Activated CD8-positive, alpha-beta T cell treated with anti-CD3 and anti-CD28 coated beads, Interleukin-2, amount 10 ng/mL, durations not matched to agents 7 days and 5 days (primary cell): Measurements from ENCODE around the gene CYBA. TPM values are rescaled to one million over a fixed set of nuclear protein-coding genes. Genes with fewer than 3 reads are reported as not detected.
"Not testable (repeated sequence)": the region's sequence is repeated elsewhere in the genome, so short reads cannot be mapped to it uniquely, and the experiment has no call there.

Source experiments
- ATAC-seq: fragments of 150-1000 bp; cut with Tn5 transposase; one replicate; pipeline ENCODE4 v1.10.0; 2021; ENCODE audit warnings: moderate library complexity
- CTCF ChIA-PET: fragments of 350-600 bp; sonication (Branson Sonifier 250); formaldehyde crosslinking; loops from one replicate; lab custom pipeline; 2021; ENCODE audit warnings: antibody characterized with exemption; lab: Charles Lee
- POLR2A ChIA-PET: fragments of 350-600 bp; sonication (Branson Sonifier 250); formaldehyde crosslinking; loops from one replicate; lab custom pipeline; 2021; ENCODE audit warnings: antibody characterized with exemption; lab: Charles Lee
- DNase-seq: peaks from one replicate; pipeline ENCODE4 v3.0.0-alpha.2; 2020
- H3K27ac Mint-ChIP-seq: one replicate; pipeline ENCODE4 v1.8.0; 2021; ENCODE audit warnings: mild to moderate bottlenecking, mixed read lengths
- H3K27me3 Mint-ChIP-seq: one replicate; pipeline ENCODE4 v1.8.0; 2021; ENCODE audit warnings: low read depth, mixed read lengths
- H3K36me3 Mint-ChIP-seq: one replicate; pipeline ENCODE4 v1.8.0; 2021; ENCODE audit warnings: low read depth, mixed read lengths
- H3K4me1 Mint-ChIP-seq: one replicate; pipeline ENCODE4 v1.8.0; 2021; ENCODE audit warnings: low read depth, mixed read lengths
- H3K4me3 Mint-ChIP-seq: one replicate; pipeline ENCODE4 v1.8.0; 2021; ENCODE audit warnings: mild to moderate bottlenecking, mixed read lengths
- H3K9me3 Mint-ChIP-seq: one replicate; pipeline ENCODE4 v1.8.0; 2022; ENCODE audit warnings: mixed read lengths; ENCODE audit not compliant: insufficient read depth
- total RNA-seq, 2 experiments: library from RNA; stranded (reverse); gene quantifications; one replicate each; pipeline ENCODE4 v1.2.3, GENCODE V29; 2021

The CYBA gene
- total RNA-seq, 2 experiments from 2014 or later = 568 to 599 TPM

- no peak overlapping the region for H3K4me3 Mint-ChIP-seq
- H3K27me3 Mint-ChIP-seq = no peaks in the 10 kb centered on the region
- no peaks in the 10 kb centered on the region for H3K9me3 Mint-ChIP-seq
- peaks cover 2% of the 10 kb centered on the region for H3K36me3 Mint-ChIP-seq
- CTCF ChIA-PET = interaction anchor here (1.5 kb wide), 1 partner anchor 11 kb away, joined by 6 read pairs; no protein-coding TSS in a partner anchor
- no peak for ATAC-seq
- DNase-seq = no peak
- POLR2A ChIA-PET = interaction anchor here (1.4 kb wide), 1 partner anchor 13 kb away, joined by 3 read pairs; no protein-coding TSS in a partner anchor
- H3K4me1 Mint-ChIP-seq = no peaks in the 10 kb centered on the region
- no peak overlapping the region for H3K27ac Mint-ChIP-seq
Measured at GRCh38 chr16:88673716-88674379, 23.0 kb upstream of the CYBA start.

DNA sequence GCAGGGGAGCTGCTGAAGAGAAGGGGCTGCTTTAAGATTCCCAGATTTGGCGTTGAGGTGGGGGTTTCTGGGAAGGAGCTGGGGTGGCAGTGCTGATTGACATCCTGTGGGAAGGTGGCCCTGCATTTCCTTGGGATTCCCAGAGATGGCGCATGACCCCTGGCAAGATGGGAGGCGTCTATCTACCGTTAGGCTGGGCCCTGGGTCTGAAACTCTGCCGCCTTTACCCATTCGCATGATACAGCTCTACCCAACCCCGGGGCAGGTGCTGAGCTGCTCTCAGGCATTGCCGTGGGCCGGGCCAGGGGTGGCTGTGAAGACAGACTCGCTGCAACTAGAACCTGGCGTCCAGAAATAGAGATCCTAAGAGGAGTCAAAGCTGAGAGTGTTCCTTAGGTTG, 21.9 kb upstream of the CYBA start:
- ATAC-seq (no peak), DNase-seq (no peak)
- H3K27me3 Mint-ChIP-seq = no peaks in the 10 kb centered on the region
- no peaks in the 10 kb centered on the region for H3K4me1 Mint-ChIP-seq
- no peaks in the 10 kb centered on the region for H3K9me3 Mint-ChIP-seq
- H3K27ac Mint-ChIP-seq = no peak overlapping the region
- ChIA-PET CTCF (interaction anchor here (1.9 kb wide), 1 partner anchor 10 kb away, joined by 4 read pairs; the partner anchor contains the start of gene MVD), POLR2A (no interaction called here)
- H3K36me3 Mint-ChIP-seq = peaks cover 6% of the 10 kb centered on the region
- no peak overlapping the region for H3K4me3 Mint-ChIP-seq

DNA sequence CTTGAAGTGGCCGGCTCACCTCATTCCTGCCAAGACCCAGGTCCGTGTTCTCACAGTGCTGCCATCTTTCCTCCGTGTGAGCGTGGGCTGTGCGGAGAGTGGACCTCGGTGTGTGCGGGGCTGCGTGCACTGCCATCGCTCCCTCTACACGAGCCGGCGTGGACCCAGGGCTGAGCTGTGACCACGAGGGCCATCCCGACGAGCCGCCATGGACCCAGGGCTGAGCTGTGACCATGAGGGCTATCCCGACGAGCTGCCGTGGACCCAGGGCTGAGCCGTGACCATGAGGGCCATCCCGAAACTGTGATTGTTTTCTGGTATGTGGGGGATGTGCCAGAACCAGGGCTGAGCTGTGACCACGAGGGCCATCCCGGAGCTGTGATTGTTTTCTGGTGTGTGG, 21.0 kb upstream of the CYBA start:
- CTCF ChIA-PET = interaction anchor here (1.9 kb wide), 1 partner anchor 9 kb away, joined by 4 read pairs; the partner anchor contains the start of gene MVD
- H3K27me3 Mint-ChIP-seq = no peaks in the 10 kb centered on the region
- no peaks in the 10 kb centered on the region for H3K4me1 Mint-ChIP-seq
- no peak overlapping the region for H3K27ac Mint-ChIP-seq
- DNase-seq (no peak), ATAC-seq (no peak)
- no peak overlapping the region for H3K4me3 Mint-ChIP-seq
- POLR2A ChIA-PET = no interaction called here
- no peaks in the 10 kb centered on the region for H3K9me3 Mint-ChIP-seq
- peaks cover 7% of the 10 kb centered on the region for H3K36me3 Mint-ChIP-seq

DNA sequence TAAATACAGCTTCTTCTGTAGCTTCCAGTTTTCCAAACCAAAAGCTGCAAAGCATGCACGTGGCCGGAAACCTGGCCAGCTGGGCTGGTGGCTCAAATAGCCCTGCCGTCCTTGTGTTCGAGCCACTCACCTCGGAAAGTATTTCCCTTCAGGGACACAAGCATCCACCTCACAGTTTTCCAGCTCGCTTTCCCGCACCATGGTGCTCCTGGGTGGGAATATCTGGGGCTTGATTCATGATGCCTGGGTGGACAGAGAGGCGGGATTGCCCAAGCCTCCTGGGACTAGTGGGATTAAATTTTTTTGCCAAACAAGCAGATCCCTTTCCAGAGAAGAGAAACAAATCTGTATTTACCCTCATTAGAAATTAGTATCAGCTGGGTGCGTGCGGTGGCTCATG, 19.1 kb upstream of the CYBA start:
- Mint-ChIP-seq H3K27ac (no peak overlapping the region), H3K36me3 (peaks cover 11% of the 10 kb centered on the region), H3K27me3 (no peaks in the 10 kb centered on the region), H3K9me3 (no peaks in the 10 kb centered on the region), H3K4me1 (peaks cover 2% of the 10 kb centered on the region), H3K4me3 (no peak overlapping the region)
- CTCF ChIA-PET = interaction anchor here (1.5 kb wide), 1 partner anchor 12 kb away, joined by 4 read pairs; no protein-coding TSS in a partner anchor
- POLR2A ChIA-PET = no interaction called here
- DNase-seq (no peak), ATAC-seq (no peak)

GRCh38 chr16:88669493-88669892, 18.6 kb upstream of the CYBA start:
- H3K9me3 Mint-ChIP-seq, POLR2A ChIA-PET, DNase-seq, H3K4me3 Mint-ChIP-seq, ATAC-seq, H3K4me1 Mint-ChIP-seq, H3K27ac Mint-ChIP-seq, H3K27me3 Mint-ChIP-seq: not testable (repeated sequence)
- H3K36me3 Mint-ChIP-seq = peaks cover 13% of the 10 kb centered on the region
- CTCF ChIA-PET = interaction anchor here (1.5 kb wide), 1 partner anchor 12 kb away, joined by 4 read pairs; no protein-coding TSS in a partner anchor

GRCh38 chr16:88667461-88667860, 16.6 kb upstream of the CYBA start:
- no peak for ATAC-seq
- POLR2A ChIA-PET = interaction anchor here (0.6 kb wide), 1 partner anchor 35 kb away, joined by 3 read pairs; no protein-coding TSS in a partner anchor
- H3K4me3 Mint-ChIP-seq = no peak overlapping the region
- H3K9me3 Mint-ChIP-seq = no peaks in the 10 kb centered on the region
- peaks cover 11% of the 10 kb centered on the region for H3K4me1 Mint-ChIP-seq
- peak overlapping the region; percentile 27 for H3K27ac Mint-ChIP-seq
- CTCF ChIA-PET = no interaction called here
- H3K27me3 Mint-ChIP-seq = no peaks in the 10 kb centered on the region
- peaks cover 13% of the 10 kb centered on the region for H3K36me3 Mint-ChIP-seq
- no peak for DNase-seq

DNA sequence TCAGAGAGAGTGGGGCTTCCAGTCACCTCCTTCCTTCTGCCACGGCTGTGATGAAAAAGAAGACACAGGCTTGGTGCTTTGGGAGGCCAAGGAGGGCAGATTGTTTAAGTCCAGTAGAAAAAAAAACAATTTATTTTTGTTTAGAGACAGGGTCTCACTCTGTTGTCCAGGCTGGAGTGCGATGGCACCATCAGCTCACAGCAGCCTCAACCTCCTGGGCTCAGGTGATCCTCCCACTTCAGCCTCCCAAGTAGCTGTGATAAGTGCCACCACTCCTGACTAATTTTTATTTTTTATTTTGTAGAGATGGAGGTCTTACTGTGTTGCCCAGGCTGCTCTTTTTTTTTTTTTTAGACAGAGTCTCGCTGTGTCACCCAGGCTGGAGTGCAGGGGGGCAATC, 14.7 kb upstream of the CYBA start:
- POLR2A ChIA-PET = interaction anchor here (2.2 kb wide), 1 partner anchor 38 kb away, joined by 7 read pairs; no protein-coding TSS in a partner anchor
- Mint-ChIP-seq H3K27me3 (no peaks in the 10 kb centered on the region), H3K9me3 (no peaks in the 10 kb centered on the region), H3K36me3 (peaks cover 19% of the 10 kb centered on the region), H3K27ac (no peak overlapping the region), H3K4me1 (peaks cover 22% of the 10 kb centered on the region), H3K4me3 (no peak overlapping the region)
- ATAC-seq (no peak), DNase-seq (no peak)
- CTCF ChIA-PET = interaction anchor here (1.2 to 2.7 kb wide), 2 partner anchors 19 to 40 kb away, joined by 3 to 9 read pairs; no protein-coding TSS in a partner anchor

- Mint-ChIP-seq H3K9me3 (no peaks in the 10 kb centered on the region), H3K27ac (no peak overlapping the region), H3K27me3 (no peaks in the 10 kb centered on the region), H3K4me1 (peaks cover 22% of the 10 kb centered on the region), H3K36me3 (peaks cover 20% of the 10 kb centered on the region), H3K4me3 (peak overlapping the region; percentile 19)
- CTCF ChIA-PET = interaction anchor here (1.2 to 2.7 kb wide), 2 partner anchors 20 to 40 kb away, joined by 3 to 9 read pairs; no protein-coding TSS in a partner anchor
- DNase-seq (no peak), ATAC-seq (no peak)
- POLR2A ChIA-PET = interaction anchor here (2.2 kb wide), 1 partner anchor 38 kb away, joined by 7 read pairs; no protein-coding TSS in a partner anchor
Measured at GRCh38 chr16:88665148-88665547, 14.3 kb upstream of the CYBA start.

DNA sequence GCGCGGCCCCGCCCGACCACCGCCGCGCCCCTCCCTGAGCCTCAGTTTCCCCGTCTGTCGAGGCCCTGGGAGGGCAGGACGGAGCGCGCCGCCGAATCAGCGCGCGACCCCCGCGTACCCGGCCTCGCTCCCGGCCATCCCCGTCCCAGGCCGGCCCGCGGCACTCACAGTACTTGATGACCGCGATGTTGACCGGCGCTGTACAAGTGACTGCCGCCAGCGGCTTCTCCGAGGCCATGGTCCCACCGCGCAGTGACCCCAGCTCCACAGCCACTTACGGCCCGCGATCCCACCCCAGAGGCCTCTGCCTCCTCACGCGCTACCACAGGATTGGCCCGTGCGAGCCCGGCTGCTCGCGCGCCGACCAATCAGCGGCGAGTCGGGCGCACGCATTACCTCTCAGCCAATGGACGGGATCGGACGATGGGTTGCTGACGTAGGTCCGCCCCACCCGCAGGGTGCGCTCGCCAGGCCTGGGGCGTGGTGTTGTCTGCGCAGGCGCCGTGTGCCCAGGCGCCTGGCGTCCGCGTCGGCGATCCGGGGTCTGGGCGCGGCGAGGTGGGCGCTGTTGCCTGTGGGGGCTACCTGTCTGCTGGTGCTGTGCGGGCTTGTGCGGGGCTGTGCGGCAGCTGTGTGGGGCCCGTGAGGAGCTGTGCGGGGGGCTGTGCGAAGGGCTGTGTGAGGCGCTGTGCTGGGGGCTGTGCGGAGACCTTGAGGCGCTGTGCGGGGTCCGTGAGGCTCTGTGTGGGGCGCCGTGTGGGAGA, 12.2 kb upstream of the CYBA start, which contains the start of gene MVD:
TSS of gene MVD (minus strand) at position 249 of the 764 bp plus-strand sequence. CDS start at position 238, 11 bp downstream.
- CTCF ChIA-PET = interaction anchor here (0.7 to 1.9 kb wide), 4 partner anchors 9 to 92 kb away, joined by 3 to 6 read pairs (median 4); partner anchors contain the start of gene ZC3H18
- H3K4me3 Mint-ChIP-seq = peak within 1 kb of the TSS; percentile 96
- peaks cover 24% of the 10 kb centered on the region for H3K4me1 Mint-ChIP-seq
- H3K27ac Mint-ChIP-seq = peak within 1 kb of the TSS; percentile 94
- peaks cover 22% of the 10 kb centered on the region for H3K36me3 Mint-ChIP-seq
- H3K27me3 Mint-ChIP-seq = no peaks in the 10 kb centered on the region
- DNase-seq = peak; percentile 98
- POLR2A ChIA-PET = interaction anchor here (0.6 to 2.2 kb wide), 3 partner anchors 11 to 40 kb away, joined by 3 to 7 read pairs (median 7); no protein-coding TSS in a partner anchor
- no peaks in the 10 kb centered on the region for H3K9me3 Mint-ChIP-seq
- peak; percentile 99 for ATAC-seq

DNA sequence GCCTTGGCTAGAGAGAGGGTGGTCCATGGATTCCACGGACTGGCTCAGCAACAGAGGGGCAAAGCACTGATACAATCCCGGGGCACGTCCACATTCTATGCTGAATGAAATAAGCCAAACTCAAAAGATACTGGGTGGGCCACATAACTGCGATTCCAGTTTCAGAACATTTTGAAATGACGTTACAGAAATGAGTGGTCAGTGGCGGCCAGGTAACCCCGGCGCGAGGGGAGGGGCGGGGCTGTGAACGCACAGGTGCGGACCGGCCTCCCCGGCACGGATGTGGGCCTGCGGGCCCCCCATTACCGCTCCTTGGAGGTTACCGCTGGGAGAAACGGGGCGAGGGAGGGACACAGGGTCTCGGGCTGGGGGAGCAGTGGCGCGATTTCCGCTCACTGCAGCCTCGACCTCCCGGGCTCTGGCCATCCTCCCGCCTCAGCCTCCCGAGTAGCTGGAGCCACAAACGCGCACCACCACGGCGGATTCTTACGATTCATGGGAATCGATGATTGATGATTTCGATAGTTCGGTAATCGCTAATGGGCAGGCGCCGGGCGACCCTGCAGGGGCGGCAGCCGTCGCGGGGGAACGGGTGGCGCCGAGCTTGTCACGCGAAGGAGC, 11.5 kb upstream of the CYBA start:
- H3K4me3 Mint-ChIP-seq = peak overlapping the region; percentile 96
- ChIA-PET POLR2A (interaction anchor here (0.6 to 1.6 kb wide), 2 partner anchors 10 to 39 kb away, joined by 3 to 7 read pairs; no protein-coding TSS in a partner anchor), CTCF (interaction anchor here (0.7 to 1.9 kb wide), 4 partner anchors 10 to 92 kb away, joined by 3 to 6 read pairs (median 4); partner anchors contain the start of gene ZC3H18)
- no peaks in the 10 kb centered on the region for H3K9me3 Mint-ChIP-seq
- peak; percentile 37 for DNase-seq
- peaks cover 22% of the 10 kb centered on the region for H3K36me3 Mint-ChIP-seq
- peak; percentile 4 for ATAC-seq
- no peaks in the 10 kb centered on the region for H3K27me3 Mint-ChIP-seq
- H3K27ac Mint-ChIP-seq = peak overlapping the region; percentile 90
- peaks cover 24% of the 10 kb centered on the region for H3K4me1 Mint-ChIP-seq

DNA sequence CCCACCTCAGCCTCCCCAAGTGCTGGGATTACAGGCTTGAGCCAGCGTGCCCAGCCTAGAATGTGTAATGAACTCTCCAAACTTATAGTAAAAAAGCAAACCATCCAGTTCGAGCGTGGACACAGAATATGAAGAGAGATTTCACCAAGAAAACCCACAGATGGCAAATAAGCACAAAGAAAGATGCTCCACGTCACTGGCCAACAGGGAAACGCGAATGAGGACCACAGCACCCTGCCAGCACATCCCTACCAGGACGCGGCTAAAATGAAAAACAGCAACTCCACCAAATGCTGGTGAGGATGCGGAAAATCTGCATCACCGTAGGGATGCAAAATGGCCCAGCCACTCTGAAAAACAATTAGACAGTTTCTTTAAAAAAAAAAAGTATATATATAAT, 10.6 kb upstream of the CYBA start:
- Mint-ChIP-seq H3K36me3 (peaks cover 20% of the 10 kb centered on the region), H3K9me3 (no peaks in the 10 kb centered on the region), H3K27me3 (no peaks in the 10 kb centered on the region), H3K4me1 (peaks cover 24% of the 10 kb centered on the region), H3K4me3 (peak overlapping the region; percentile 27), H3K27ac (no peak overlapping the region)
- DNase-seq (no peak), ATAC-seq (no peak)
- CTCF ChIA-PET = interaction anchor here (1.9 kb wide), 1 partner anchor 12 kb away, joined by 4 read pairs; no protein-coding TSS in a partner anchor
- POLR2A ChIA-PET = interaction anchor here (1.6 kb wide), 1 partner anchor 40 kb away, joined by 7 read pairs; no protein-coding TSS in a partner anchor
